Dendritic cell treated with granulocyte-macrophage colony-stimulating factor and Interleukin-4, amounts not matched to agents 40 ng/mL and 50 ng/mL, for 4 days (primary cell): ENCODE data around the gene LAMB2.
A peak's percentile ranks its signal among the peaks of the same experiment; 100 is the strongest.

Source experiments
- H3K27ac Mint-ChIP-seq: one replicate; pipeline ENCODE4 v1.8.0; 2022; ENCODE audit warnings: mild to moderate bottlenecking, mixed read lengths
- H3K27me3 Mint-ChIP-seq: one replicate; pipeline ENCODE4 v1.8.0; 2022; ENCODE audit warnings: mild to moderate bottlenecking, mixed read lengths
- H3K36me3 Mint-ChIP-seq: one replicate; pipeline ENCODE4 v1.8.0; 2022; ENCODE audit warnings: low read depth, mixed read lengths
- H3K4me1 Mint-ChIP-seq: one replicate; pipeline ENCODE4 v1.8.0; 2022; ENCODE audit warnings: low read depth, mixed read lengths
- H3K4me3 Mint-ChIP-seq: one replicate; pipeline ENCODE4 v1.8.0; 2022; ENCODE audit warnings: mild to moderate bottlenecking, moderate library complexity, mixed read lengths
- H3K9me3 Mint-ChIP-seq: one replicate; pipeline ENCODE4 v1.8.0; 2022; ENCODE audit warnings: mixed read lengths
- intact Hi-C: fragments of 100-400 bp; cut with micrococcal nuclease; formaldehyde crosslinking; loops from one replicate; pipeline ENCODE4 v1.15.0; 2022

The LAMB2 gene

DNA sequence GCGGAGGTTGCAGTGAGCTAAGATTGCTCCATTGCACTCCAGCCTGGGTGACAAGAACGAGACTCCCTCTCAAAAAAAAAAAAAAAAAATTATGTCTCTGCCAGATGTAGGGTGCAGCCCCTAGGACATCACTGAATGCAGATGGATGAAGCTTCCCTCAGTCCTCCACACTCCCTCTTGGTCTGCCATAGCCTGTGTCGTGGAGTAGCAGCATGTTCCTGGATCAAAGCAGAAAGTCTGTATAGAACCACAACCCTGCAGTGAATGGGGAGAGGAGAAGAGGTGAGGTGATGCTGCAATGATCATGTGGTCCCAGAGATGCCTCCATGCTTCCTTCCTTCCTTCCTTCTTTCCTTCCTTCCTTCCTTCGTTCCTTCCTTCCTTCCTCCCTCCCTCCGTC, 15.3 kb upstream of the LAMB2 start:
- Mint-ChIP-seq H3K4me3 (no peak overlapping the region), H3K9me3 (no peaks in the 10 kb centered on the region), H3K36me3 (no peaks in the 10 kb centered on the region), H3K4me1 (no peaks in the 10 kb centered on the region), H3K27me3 (peaks cover 4% of the 10 kb centered on the region), H3K27ac (no peak overlapping the region)
- intact Hi-C loops = no loop called here

DNA sequence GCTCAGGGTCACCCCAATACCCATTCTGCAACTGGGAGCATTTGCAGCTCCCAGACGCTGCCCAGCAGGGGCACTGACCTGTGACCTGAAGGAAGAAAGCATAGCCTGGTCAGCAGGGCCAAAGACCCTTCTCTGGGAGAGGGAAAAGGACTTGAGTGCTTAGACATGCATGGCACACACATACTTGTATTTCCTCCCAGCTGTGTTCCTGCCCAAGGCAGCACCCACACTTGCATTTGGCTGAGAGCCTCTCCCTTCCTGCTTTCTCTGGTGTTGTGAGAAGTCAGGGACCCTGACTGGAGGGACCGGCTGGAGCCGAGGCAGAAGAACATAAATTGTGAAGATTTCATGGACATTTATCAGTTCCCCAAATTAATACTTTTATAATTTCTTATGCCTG, 7.2 kb upstream of the LAMB2 start:
- intact Hi-C loops = no loop called here
- H3K4me3 Mint-ChIP-seq = no peak overlapping the region
- no peak overlapping the region for H3K27ac Mint-ChIP-seq
- H3K4me1 Mint-ChIP-seq = no peaks in the 10 kb centered on the region
- peaks cover 16% of the 10 kb centered on the region for H3K27me3 Mint-ChIP-seq
- peaks cover 20% of the 10 kb centered on the region for H3K9me3 Mint-ChIP-seq
- no peaks in the 10 kb centered on the region for H3K36me3 Mint-ChIP-seq

DNA sequence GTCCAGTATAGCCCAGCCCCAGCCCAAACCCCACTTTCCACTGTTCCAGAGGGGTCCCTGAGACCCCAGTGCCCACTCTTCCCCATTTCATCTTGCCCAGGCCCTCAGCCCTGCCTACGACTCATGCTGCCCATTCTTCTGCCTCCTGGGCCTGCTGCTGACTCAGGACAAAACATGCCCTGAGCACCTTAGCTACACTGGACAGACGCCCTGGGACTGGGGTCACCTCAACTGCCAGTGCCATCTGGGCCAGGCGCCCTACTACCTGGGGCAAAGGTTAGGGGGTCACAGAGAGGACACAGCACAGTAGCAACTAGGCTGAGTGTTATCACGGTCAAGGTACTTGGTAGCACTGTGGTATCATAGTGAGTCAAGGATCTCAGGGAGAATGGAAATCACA, 2.6 kb upstream of the LAMB2 start:
- Mint-ChIP-seq H3K4me1 (peaks cover 26% of the 10 kb centered on the region), H3K4me3 (no peak overlapping the region), H3K36me3 (peaks cover 6% of the 10 kb centered on the region), H3K27ac (peak overlapping the region; percentile 14), H3K27me3 (peaks cover 10% of the 10 kb centered on the region), H3K9me3 (no peaks in the 10 kb centered on the region)
- intact Hi-C loops = no loop called here

DNA sequence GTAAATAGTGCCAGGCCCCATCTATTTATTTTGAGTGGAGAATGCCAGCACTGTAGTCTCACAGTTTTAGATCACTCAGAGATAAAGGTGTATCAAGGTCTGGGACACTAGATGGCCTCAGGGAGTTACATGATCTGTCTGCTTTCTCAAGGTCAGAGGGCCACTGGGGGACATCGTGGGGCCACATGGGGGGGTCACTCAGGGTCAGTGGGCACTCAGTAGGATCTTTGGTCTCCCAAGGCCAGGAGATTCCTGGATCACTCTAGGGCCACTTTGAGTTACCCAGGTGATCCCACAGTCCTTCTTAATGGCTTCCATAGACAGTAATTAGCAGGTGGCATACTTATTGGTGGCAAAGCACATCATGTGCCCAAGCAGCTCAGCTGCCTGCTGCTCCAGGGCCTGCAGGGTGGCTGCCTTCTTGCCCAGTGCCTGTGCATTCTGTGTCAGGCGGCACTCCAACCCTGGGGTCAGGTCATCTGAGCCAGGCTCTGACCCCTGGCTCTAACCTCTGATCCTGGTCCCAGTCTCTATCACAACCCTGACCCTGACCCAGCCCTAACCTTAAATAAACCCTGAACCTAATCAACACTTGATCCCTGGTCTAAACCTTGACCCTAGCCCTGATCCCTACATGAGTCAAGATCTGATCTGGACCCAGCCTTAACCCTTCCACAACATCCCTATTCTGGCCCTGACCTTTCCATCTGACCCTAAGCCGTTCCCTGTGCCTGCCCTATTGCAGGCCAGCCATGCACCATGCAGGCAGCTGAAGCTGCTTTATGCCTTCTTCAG, 1.8 kb upstream of the LAMB2 start:
- H3K4me3 Mint-ChIP-seq = no peak overlapping the region
- intact Hi-C loops = no loop called here
- peaks cover 26% of the 10 kb centered on the region for H3K4me1 Mint-ChIP-seq
- peaks cover 8% of the 10 kb centered on the region for H3K27me3 Mint-ChIP-seq
- H3K27ac Mint-ChIP-seq = peak overlapping the region; percentile 14
- H3K9me3 Mint-ChIP-seq = no peaks in the 10 kb centered on the region
- H3K36me3 Mint-ChIP-seq = peaks cover 12% of the 10 kb centered on the region

DNA sequence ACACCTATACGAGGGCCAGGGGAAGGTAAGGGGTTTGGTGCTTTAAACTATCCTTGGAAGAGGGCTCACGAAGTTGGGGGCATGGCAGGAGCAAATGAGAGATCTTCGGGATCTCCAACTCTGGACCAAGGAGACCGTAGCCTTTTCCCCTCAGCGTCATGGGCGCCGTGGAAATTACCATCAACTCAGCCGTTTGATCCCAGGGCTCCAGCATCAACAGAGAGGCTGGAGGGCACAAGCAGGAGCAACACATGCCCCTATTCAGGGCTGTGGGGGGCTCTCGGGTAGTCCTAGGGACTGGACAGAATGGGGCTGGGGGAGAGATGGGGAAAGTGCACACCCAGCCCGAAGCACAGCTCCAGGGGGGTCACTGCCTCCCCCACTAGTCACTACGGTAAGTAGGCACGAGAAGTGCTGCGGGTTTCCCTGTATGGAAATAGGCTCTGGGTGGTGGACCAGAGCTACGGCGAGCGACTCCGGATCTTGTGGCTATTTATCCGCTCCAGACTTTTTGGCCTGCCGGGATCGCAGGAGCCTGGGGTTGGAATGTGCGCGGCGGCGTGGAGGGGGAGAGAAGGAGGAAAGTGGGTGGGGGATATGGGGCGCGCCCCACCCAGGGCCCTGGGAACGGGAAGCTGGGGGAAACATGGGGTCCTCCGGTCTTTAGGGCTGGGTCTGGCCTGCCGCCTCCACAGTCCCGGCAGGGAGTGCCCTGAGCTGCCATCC, 539 bp upstream of the LAMB2 start:
- Mint-ChIP-seq H3K27ac (peak overlapping the region; percentile 86), H3K9me3 (no peaks in the 10 kb centered on the region), H3K4me3 (peak overlapping the region; percentile 79), H3K27me3 (peaks cover 7% of the 10 kb centered on the region), H3K36me3 (peaks cover 25% of the 10 kb centered on the region), H3K4me1 (peaks cover 26% of the 10 kb centered on the region)
- intact Hi-C loops = loop anchor here (2.0 kb wide), 1 partner anchor 39 kb away; the partner anchor contains the start of gene QRICH1

DNA sequence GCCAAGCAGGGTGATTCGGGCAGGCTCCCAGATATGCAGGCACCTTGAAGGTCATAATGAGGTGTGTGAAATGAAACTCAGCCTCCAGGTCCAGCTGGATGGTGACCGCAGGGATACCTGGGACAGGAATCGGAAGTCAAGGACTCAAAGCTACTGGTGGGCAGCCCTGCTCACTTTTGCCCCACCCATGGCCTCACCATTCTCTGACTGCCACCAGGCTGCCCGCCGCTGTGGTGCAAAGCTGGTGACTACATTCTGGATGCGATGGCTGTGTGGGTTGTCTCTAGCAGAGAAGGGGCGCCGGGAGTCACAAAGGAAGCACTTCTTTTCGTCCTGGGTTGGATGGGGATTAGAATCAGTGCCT, 795 bp downstream of the LAMB2 start:
- peak overlapping the region; percentile 79 for H3K4me3 Mint-ChIP-seq
- intact Hi-C loops = loop anchor here (2.0 kb wide), 1 partner anchor 37 kb away; the partner anchor contains the start of gene QRICH1

DNA sequence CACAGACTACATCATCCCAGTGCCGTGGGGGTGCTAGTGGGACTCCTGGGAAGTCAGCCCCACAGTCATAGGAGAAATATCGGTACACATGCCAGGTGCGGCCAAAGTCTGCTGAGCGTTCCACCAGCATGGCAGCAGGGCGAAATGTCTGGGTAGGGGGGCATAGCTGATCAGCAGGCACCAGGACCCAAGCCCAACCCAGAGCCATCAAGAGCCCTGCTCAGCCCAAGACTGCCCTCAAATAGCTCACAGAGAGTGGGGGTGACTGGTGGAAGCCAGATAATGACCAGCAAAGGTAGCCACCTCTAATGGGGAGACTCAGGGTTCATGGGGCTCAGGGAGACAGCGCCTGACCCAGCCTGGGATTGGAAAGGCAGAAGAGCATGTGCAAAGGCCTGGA, 1.3 kb downstream of the LAMB2 start:
- H3K27me3 Mint-ChIP-seq = peaks cover 2% of the 10 kb centered on the region
- H3K4me3 Mint-ChIP-seq = peak overlapping the region; percentile 79
- no peaks in the 10 kb centered on the region for H3K9me3 Mint-ChIP-seq
- H3K36me3 Mint-ChIP-seq = peaks cover 32% of the 10 kb centered on the region
- intact Hi-C loops = no loop called here
- H3K27ac Mint-ChIP-seq = peak overlapping the region; percentile 86
- H3K4me1 Mint-ChIP-seq = peaks cover 26% of the 10 kb centered on the region

More for the DNA sequence above, 795 bp downstream of the LAMB2 start:
- peaks cover 32% of the 10 kb centered on the region for H3K36me3 Mint-ChIP-seq
- no peaks in the 10 kb centered on the region for H3K9me3 Mint-ChIP-seq
- peaks cover 2% of the 10 kb centered on the region for H3K27me3 Mint-ChIP-seq
- H3K27ac Mint-ChIP-seq = peak overlapping the region; percentile 86
- H3K4me1 Mint-ChIP-seq = peaks cover 26% of the 10 kb centered on the region

DNA sequence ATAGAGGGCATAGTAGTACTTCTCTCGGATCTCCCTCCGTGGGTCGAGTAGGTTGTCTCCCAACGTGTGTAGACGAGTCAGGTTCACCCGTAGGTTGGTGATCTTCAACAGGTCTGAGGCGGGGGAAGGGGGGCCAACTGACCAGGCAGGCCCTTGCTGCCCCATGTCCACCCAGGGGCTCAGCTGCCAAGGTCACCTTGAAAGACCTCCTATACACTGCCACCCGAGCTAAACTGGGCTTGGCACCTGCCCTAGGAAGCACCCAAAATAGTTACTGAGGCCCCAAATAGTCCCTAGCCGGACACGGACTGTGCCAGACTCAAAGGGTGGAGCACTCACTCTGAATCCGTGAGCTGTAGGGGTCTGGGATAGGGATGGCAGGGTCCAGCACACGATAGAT, 1.8 kb downstream of the LAMB2 start:
- no peak overlapping the region for H3K4me3 Mint-ChIP-seq
- H3K27ac Mint-ChIP-seq = no peak overlapping the region
- H3K4me1 Mint-ChIP-seq = peaks cover 26% of the 10 kb centered on the region
- no peaks in the 10 kb centered on the region for H3K9me3 Mint-ChIP-seq
- intact Hi-C loops = no loop called here
- H3K36me3 Mint-ChIP-seq = peaks cover 37% of the 10 kb centered on the region
- peaks cover 2% of the 10 kb centered on the region for H3K27me3 Mint-ChIP-seq

DNA sequence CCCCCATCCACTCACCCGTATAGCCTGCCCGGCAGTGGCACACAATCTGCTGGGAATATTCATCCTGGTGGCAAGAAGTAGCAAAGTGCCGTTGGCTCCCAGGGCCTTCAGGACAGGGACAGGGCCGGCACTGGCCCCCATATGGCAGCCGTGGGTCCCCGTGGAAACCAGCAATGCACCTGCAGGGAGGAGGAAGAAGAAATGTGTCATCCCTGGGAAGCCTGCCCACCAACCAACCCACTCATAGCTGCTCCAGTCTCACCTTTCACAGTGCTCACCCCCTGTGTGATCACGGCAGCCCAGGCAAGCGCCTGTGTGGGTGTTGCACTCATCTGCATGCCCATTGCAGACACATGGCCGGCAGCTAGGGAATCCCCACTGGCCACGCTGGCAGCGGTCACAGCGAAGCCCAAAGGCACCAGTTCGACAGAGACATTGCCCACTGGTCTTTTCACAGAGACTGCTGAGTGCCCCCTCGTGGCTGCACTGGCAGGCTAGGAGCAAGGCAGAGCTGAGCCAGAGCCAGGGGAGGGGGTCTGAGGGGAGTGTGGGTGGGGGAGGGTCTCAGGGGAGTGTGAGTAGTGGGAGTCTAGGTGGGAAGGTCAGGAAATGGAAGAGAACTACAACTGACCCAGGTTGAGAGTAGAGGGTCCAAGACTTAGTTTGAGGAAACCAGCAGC, 7.7 kb downstream of the LAMB2 start:
- no peak overlapping the region for H3K4me3 Mint-ChIP-seq
- no peak overlapping the region for H3K27ac Mint-ChIP-seq
- H3K36me3 Mint-ChIP-seq = peaks cover 80% of the 10 kb centered on the region
- no peaks in the 10 kb centered on the region for H3K27me3 Mint-ChIP-seq
- H3K9me3 Mint-ChIP-seq = no peaks in the 10 kb centered on the region
- H3K4me1 Mint-ChIP-seq = peaks cover 15% of the 10 kb centered on the region
- intact Hi-C loops = no loop called here

DNA sequence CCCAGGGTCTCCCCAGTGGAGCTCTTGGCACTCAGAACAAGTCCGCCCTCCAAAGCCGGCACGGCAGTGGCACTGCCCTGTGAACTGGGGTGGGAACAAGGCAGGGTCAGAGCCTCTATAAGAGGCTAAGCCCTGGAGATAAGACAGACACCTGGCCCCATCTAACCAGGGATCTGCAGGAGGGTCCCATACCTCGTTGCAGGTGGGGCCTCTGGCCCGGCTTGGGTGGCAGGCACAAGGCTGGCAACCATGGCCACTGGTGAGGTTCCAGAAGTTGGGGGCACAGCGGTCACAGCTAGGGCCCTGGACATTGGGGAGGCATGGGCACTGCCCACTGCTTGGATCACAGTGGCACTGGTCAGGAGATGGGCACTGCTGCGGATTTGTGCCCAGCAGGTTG, 8.6 kb downstream of the LAMB2 start:
- no peaks in the 10 kb centered on the region for H3K9me3 Mint-ChIP-seq
- intact Hi-C loops = no loop called here
- H3K27ac Mint-ChIP-seq = no peak overlapping the region
- H3K4me1 Mint-ChIP-seq = peaks cover 23% of the 10 kb centered on the region
- H3K36me3 Mint-ChIP-seq = peaks cover 71% of the 10 kb centered on the region
- H3K27me3 Mint-ChIP-seq = no peaks in the 10 kb centered on the region
- H3K4me3 Mint-ChIP-seq = no peak overlapping the region

DNA sequence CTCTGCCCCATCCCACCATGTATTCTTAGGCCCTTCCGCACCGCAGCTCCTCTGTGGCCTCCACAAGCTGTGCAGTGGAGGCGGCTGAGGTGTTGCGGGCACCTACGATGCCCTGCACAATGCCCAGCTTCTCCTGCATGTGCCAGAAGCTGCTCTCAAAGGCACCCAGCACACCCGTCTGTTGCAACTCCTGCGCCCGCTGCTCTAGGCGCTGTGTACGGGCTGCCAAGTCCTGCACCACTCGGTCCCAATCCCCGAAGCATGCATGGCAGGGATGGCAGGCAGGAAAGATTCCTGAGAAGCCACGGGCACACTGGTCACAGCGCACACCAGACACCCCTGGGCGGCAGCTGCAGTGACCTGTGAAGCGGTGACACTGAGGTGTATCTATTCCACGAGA, 9.2 kb downstream of the LAMB2 start:
- peaks cover 71% of the 10 kb centered on the region for H3K36me3 Mint-ChIP-seq
- no peak overlapping the region for H3K4me3 Mint-ChIP-seq
- no peaks in the 10 kb centered on the region for H3K27me3 Mint-ChIP-seq
- no peaks in the 10 kb centered on the region for H3K9me3 Mint-ChIP-seq
- peaks cover 28% of the 10 kb centered on the region for H3K4me1 Mint-ChIP-seq
- H3K27ac Mint-ChIP-seq = no peak overlapping the region
- intact Hi-C loops = no loop called here

DNA sequence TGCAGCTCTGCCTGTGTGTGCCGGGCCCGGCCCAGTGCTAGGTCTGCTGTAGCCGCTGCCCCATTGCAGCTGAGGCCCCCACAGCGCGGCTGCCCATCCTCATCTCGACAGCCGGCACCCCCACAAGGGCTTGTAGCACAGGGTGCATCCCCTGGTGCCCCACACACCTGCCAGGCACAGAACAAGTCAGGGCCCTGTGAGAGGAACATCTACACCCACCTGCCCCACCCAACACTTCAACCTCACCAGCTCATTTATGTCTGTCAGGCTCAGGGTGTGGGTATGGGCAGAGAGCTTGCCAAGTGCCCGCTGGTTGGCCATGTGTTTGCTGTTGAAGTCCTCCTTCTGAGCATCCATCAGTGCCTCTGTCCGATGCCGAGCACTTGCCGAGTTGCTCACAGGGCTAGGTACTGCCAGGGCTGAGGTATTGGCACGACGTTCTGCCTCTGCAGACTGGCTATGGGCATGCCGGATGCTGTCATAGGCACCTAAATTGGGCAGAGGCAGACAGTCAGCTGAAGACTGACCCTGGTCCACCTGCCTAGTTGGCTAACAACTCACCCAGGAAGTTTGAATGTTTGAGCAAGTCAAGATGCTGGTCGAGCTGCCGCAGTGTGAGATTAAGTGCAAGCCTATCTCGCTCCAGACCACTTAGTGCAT, 9.8 kb downstream of the LAMB2 start:
- Mint-ChIP-seq H3K4me1 (peaks cover 28% of the 10 kb centered on the region), H3K27ac (no peak overlapping the region), H3K36me3 (peaks cover 71% of the 10 kb centered on the region), H3K27me3 (no peaks in the 10 kb centered on the region), H3K9me3 (no peaks in the 10 kb centered on the region), H3K4me3 (no peak overlapping the region)
- intact Hi-C loops = no loop called here

DNA sequence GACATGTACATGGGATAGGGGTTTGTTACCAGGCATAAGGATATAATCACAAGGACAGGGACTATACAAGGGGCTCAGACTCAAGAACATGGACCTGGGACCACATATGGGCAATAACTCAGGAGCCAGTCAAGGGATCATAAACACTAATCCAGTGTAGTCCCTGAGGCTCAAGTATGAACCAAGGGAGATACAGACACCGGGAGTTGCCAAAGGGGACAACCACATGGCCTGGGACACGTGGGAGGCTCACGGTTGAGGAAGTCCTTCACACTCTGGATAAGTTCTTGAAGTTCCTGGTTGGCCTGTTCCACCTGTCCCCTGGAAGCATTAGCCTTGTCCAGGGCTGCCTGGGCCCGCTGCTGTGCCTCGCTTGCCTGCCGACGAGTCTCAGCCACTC, 10.4 kb downstream of the LAMB2 start:
- Mint-ChIP-seq H3K4me1 (peaks cover 28% of the 10 kb centered on the region), H3K27ac (no peak overlapping the region), H3K9me3 (no peaks in the 10 kb centered on the region), H3K36me3 (peaks cover 74% of the 10 kb centered on the region), H3K27me3 (no peaks in the 10 kb centered on the region), H3K4me3 (no peak overlapping the region)
- intact Hi-C loops = no loop called here

DNA sequence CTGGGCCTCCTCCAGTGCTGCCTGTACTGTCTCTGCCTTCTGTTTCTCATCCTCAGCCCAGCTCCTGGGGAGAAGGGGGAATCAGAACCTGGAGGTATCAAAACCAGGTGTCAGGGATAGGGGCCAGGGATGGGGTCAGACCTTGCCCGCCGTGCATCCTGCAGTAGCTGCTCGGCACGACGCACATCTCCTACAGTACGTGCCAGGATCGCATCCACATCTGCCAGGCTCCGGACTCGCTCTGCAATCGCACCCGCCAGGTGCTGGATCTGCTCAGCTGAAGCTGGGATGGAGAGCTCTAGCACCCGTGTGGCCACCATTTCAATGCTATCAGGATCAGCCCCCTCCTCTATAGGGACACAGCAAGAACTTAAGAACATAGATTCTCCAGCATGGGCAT, 10.8 kb downstream of the LAMB2 start:
- no peaks in the 10 kb centered on the region for H3K27me3 Mint-ChIP-seq
- peaks cover 78% of the 10 kb centered on the region for H3K36me3 Mint-ChIP-seq
- intact Hi-C loops = no loop called here
- H3K4me1 Mint-ChIP-seq = peaks cover 28% of the 10 kb centered on the region
- no peak overlapping the region for H3K4me3 Mint-ChIP-seq
- peak overlapping the region; percentile 82 for H3K27ac Mint-ChIP-seq
- no peaks in the 10 kb centered on the region for H3K9me3 Mint-ChIP-seq
